Globus pallidus (tissue), 1 donor: ENCODE measurements around the gene CFAP410.
A peak's percentile ranks its signal among the peaks of the same experiment; 100 is the strongest.
"Not testable (repeated sequence)": the region's sequence is repeated elsewhere in the genome, so short reads cannot be mapped to it uniquely, and the experiment has no call there.

Experiments
- DNase-seq: peaks from one replicate; pipeline ENCODE4 v3.0.0-alpha.2; 2015; ENCODE audit warnings: low spot score

Gene CFAP410

GRCh38 chr21:44350773-44351481 lies 11.7 kb upstream of the CFAP410 start:
- DNase-seq, result no peak

GRCh38 chr21:44349847-44350772 lies 10.9 kb upstream of the CFAP410 start:
- no peak for DNase-seq

GRCh38 chr21:44349416-44349846 lies 10.2 kb upstream of the CFAP410 start:
- DNase-seq, result no peak

- no peak for DNase-seq
Measured at GRCh38 chr21:44348861-44349260, 9.7 kb upstream of the CFAP410 start.

GRCh38 chr21:44347911-44348451 lies 8.8 kb upstream of the CFAP410 start:
- no peak for DNase-seq

- DNase-seq, result no peak
Measured at GRCh38 chr21:44345495-44345894, 6.3 kb upstream of the CFAP410 start.

GRCh38 chr21:44344541-44345183 lies 5.5 kb upstream of the CFAP410 start:
- DNase-seq, result no peak

- not testable (repeated sequence) for DNase-seq
Measured at GRCh38 chr21:44342981-44343380, 3.8 kb upstream of the CFAP410 start.

- DNase-seq, result not testable (repeated sequence)
Measured at GRCh38 chr21:44341726-44342458, 2.7 kb upstream of the CFAP410 start.

- DNase-seq, result peak; percentile 82
Measured at GRCh38 chr21:44337941-44338895, 972 bp downstream of the CFAP410 start.

GRCh38 chr21:44337449-44337848 lies 1.7 kb downstream of the CFAP410 start:
- DNase-seq, result no peak

- DNase-seq, result no peak
Measured at GRCh38 chr21:44335266-44336059, 3.7 kb downstream of the CFAP410 start.

GRCh38 chr21:44334329-44335030 lies 4.7 kb downstream of the CFAP410 start:
- DNase-seq, result no peak

GRCh38 chr21:44333509-44334328 lies 5.5 kb downstream of the CFAP410 start:
- DNase-seq, result no peak

- DNase-seq, result no peak
Measured at GRCh38 chr21:44332965-44333364, 6.2 kb downstream of the CFAP410 start.

- DNase-seq, result no peak
Measured at GRCh38 chr21:44332383-44332782, 6.8 kb downstream of the CFAP410 start.

GRCh38 chr21:44331650-44332307 lies 7.4 kb downstream of the CFAP410 start:
- DNase-seq, result no peak
